Skin of body (tissue), 2 donors: Measurements from ENCODE around the gene DNAJC28. TPM values are rescaled to one million over a fixed set of nuclear protein-coding genes. Genes with fewer than 3 reads are reported as not detected.
"Not testable (repeated sequence)": the region's sequence is repeated elsewhere in the genome, so short reads cannot be mapped to it uniquely, and the experiment has no call there.

Experiments used
- DNase-seq: peaks from one replicate; lab custom pipeline; 2025; lab: John Stamatoyannopoulos, UW
- total RNA-seq: library from RNA; depleted of rRNA; stranded (reverse); fragments of >200 nt; gene quantifications from one replicate; pipeline ENCODE4 v1.2.3, GENCODE V29; 2014

Gene DNAJC28
- total RNA-seq, 1 donor from 2014 or later: 1.6 TPM

DNA sequence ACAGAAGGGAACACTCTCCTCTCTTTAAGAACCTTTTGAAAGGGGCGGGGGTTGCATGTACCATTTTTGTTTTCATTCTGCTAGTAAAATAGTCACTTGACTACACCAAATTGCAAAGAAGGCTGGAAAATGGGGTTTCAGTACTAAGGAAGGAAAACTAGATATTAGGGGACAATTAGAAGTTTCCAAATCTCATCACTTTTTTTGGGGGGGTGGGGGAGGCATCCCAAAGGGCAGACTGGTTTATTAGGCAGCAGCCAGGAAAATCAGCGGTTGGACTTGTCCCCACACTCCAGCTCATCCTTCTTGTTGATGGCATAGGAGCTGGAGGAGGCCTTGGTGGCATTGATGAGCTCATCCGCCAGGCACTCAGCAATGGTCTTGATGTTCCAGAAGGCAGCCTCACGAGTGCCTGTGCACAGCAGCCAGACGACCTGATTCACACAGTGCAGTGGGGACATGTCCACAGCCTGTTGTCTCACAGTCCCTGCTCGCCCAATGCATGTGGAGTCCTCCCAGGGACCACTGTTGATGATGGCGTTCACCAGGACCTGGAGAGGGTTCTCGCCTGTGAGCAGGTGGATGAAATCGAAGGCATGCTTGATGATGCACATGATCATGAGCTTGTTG lies 10.1 kb downstream of the DNAJC28 start:
- DNase-seq: no peak

DNA sequence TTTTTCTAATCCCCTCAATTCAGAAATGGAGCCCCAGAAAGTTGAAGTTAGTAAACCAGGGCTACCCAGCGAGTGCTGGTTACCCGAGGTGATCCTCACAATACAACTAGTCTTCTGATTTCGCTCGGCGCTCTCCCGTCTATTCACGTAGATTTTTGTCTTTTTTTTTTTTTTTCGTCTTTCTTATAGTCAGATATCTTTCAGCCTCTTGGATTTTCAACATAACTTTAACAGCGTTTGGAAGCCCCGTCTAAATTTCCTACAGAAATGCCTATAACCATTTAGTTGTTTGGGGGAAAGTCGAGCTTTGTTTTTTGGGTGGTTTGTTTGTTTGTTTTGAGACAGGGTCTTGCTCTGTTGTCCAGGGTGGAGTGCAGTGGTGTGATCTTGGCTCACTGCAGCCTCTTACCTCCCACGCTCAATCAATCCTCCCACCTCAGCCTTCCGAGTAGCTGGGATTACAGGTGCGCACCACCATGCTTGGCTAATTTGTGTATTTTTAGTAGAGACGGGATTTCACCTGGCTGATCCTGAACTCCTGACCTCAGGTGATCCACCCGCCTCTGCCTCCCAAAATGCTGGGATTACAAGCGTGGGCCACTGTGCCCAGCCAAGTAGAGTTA lies 10.9 kb downstream of the DNAJC28 start:
- DNase-seq: no peak

DNA sequence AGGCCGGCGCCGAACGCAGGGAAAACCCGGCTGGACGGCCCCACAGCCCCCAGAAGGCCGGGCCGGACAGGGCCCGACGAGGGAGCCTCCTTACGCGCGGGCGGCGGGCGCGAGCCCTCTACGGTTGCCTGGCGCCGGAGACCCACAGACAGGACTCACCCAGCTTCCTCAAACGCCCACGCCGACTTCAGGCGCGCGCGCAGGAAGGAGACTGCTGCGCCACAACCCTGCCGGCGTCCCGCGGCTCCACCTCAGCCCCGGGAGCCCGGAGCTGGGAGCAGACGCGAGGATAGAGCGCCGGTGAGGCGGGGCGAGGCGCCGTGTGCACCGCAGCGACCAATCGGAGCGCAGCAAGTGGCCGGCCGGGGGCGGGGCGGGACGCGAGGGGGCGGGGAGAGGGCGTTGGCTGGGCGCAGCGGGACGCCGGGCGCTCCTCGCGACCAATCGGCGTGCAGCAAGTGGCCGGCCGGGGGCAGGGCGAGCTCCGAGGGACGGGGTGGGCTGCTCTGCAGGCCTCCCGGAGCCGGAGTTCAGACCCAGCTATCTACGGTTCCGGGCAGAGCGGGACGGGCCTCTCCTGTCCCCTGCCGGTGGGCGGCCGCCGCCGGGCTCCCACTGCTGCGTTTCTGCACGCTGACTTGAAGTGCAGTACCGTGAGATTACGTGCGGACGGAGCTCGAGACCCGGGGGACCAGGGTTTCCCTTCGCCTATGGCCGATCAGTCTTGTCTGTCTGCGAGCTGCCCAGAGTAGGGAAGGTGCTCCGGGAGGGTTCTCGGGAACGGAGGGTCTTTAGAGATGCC lies 11.6 kb downstream of the DNAJC28 start, which contains the start of gene TMEM50B:
TSS of gene TMEM50B (minus strand) at position 296 of the 802 bp plus-strand sequence. CDS start 11,089 bp downstream, outside the sequence.
- DNase-seq: peak; percentile 96

DNA sequence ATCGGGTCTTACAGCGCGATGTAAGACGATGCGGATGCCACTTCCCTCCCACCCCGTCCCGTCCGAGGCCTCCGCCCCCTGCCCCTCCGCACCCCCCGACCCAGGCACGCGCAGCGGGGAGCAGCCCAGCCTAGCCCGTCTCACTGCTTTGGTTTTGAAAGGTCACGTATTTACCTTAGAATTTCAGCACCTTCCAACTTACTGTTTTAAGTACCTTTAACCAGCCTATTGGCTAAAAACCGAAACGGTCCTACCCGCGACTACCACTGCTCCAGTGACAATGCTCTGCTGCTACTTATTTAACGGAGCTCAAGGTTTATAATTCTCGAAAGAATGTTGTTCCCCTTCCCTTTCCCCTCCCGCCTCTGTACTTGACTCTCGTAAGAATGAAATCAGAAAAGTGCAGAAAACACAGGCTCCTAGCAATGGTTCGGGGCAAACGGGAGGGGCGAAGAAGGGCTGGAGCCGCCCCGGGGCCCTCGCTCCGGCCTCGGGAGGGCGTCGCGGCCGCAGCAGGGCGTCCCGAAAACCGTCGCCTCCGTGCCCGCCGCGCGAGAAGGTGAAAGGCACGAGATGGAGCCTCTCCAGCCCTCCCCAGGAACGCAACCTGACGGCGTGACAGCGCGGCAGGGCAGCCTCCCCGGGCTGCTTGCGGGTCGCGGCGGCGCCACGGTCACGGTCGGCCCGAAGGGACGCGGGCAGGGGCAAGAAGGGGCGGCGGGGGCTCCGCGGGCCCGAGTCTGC lies 12.4 kb downstream of the DNAJC28 start:
- peak; percentile 33 for DNase-seq

DNA sequence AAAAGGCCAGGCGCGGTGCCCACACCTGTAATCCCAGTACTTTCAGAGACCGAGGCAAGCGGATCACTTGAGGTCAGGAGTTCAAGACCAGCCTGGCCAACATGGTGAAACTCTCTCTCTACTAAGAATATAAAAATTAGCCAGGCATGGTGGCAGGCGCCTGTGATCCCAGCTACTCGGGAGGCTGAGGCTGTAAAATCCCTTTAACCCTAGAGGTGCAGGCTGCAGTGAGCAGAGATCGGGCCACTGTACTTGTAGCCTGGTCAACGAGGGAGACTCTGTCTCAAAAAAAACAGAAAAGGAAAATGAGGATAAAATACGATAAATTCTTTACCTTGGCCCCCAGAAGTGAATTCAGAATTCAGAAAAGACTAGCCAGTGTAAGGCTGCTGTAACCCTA lies 13.3 kb downstream of the DNAJC28 start:
- DNase-seq: no peak

DNA sequence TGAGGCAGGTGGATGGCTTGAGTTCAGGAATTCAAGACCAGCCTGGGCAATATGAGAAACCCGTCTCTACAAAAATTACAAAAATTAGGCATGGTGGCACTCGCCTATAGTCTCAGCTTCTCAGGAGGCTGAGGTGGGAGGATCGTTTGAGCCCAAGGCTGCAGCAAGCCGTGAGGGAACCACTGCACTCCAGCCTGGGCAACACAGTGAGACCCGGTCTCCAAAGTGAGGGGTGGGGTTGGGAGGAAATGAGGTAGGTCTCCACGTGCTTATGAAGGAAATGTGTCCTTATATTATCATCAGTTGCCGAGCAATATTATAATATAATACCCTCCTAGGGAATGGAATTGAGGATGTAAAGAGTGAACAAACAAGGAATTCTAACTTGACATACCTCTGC lies 14.4 kb downstream of the DNAJC28 start:
- DNase-seq: no peak

DNA sequence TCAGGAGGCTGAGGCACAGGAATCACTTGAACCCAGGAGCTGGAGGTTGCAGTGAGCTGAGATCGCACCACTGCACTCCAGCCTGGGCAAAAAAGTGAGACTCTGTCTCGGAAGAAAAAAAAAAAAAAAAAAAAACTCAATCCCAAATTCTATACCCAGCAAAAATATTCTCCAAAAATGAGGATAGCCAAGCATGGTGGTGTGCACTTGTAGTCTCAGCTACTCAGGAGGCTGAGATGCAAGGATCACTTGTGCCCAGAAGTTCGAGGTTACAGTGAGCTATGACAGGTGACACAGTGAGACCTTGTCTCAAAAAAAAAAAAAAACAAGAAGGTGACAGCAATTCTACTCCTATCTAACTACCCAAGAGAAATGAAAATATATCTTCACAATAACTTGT lies 18.2 kb downstream of the DNAJC28 start:
- DNase-seq: no peak

DNA sequence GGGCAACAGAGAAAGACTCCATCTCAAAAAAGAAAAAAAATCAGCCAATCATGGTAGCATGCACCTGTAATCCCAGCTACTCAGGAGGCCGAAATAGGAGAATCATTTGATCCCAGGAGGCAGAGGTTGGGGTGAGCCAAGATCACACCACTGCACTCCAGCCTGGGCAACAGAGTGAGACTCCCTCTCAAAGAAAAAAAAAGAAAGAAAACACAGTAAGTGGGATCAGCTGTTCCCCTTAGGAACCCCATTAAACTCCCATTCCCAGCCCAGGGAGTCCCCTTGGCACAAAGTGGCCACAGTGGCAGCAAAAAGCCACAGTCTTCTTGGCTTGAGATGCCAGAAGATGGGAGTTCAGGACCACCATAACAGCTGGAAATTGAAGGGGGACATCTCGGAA lies 20.8 kb downstream of the DNAJC28 start:
- DNase-seq: no peak

DNA sequence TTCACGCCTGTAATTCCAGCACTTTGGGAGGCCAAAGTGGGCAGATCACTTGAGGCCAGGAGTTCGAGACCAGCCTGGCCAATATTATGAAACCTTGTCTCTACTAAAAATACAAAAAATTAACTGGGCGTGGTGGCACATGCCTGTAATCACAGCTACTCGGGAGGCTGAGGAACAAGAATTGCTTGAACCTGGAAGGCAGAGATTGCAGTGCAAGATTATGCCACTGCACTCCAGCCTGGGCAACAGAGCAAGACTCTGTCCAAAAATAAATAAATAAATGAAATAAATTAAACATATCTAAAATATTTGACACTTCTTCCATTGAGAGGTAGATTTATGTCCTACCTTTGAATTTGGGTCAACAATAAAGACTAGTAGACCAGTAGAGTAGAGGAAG lies 22.3 kb downstream of the DNAJC28 start:
- DNase-seq: not testable (repeated sequence)

DNA sequence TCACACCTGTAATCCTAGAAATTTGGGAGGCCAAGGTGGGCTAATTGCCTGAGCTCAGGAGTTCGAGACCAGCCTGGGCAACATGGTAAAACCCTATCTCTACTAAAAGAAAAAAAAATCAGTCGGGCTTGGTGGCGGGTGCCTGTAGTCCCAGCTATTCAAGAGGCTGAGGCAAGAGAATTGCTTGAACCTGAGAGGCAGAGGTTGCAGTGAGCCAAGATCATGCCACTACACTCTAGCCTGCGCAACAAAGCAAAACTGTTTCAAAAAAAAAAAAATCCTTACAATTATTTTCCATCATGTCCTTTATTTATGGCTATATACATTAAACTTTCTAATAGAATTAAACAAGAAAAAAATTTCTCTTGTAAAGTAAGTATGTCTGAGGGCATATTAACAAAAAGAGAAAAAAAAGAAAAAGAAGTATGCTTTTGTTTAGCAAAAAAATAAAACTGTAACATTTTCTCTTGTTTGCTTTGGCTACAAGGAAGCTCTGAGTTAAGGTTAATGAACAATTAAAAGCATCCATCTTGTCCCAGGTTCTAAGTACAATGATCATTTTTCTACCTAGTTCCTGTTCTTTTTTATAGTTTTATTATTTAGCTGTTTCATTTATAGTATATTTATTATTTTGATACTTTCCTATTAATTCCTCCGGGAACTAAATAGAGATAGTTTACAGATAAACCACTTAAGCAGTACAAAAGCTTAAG lies 29.8 kb downstream of the DNAJC28 start:
- no peak for DNase-seq

DNA sequence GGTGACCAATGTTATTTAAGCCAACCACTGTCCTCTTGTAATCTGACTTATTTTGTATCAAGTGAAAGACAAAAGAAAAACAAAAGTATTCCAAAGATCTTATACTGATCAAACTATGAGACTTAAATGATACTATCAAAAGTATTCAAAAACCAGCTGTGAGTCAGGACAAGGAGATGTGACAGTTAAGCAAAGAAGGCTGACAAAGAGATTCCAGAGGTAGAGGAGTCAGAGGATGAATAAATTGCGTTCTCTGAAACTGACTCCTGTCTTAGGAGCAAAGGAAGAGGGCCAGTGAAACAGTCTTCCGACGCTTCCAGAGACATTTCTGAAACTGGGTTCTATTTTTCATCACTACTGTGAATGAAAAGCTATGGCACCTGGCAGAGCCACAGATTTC lies 32.7 kb downstream of the DNAJC28 start:
- no peak for DNase-seq

DNA sequence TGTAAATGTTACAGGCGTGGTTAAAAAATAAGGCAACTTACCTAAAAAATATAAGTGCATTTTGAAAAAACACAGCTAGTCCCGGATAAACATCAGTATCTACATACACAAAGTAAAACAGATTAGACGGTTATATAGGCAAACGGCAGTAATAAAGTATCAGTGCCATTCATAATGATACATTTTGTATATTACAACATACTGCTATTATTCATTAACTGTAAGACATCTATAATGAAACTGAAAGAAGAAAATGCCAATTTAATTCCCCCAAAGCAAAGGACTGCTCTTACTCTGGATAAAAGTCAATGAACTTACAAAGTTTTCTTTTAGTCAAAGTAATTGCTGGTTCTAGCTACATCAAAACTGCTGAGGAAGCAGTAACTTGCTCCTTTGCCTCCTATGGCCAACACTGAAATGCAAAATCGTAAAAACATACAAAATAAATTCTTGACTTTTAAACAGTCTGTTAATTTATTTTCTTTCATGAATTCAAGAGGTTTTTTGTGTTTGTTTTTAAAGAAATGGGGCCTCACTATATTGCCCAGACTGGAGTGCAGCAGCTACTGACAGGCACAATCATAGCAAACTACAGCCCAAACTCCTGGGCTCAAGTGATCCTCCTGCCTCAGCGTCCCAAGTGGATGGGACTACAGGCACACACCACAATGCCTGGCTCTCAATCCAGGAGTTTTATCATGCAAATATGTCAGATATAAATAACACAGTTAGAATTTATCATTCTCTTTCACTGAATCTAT lies 35.6 kb downstream of the DNAJC28 start:
- no peak for DNase-seq

DNA sequence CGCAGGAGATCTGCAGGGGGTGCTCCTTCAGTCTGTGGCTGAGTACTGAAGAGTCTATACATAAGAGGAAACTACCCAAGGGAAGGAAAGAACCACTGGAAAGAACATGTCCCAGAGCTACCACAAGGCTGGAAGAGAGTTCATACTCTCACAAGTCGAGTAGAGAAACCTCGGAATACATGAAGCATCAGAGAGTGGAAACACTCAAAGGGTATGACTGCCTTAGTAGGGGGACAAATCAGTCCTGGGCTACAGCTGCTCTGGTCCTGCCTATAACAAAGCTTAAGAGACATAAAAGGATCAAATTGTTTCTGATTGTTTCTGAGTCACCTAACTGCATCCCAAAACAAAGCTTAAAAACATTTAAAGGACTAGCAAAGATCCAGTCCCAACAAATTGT lies 39.2 kb downstream of the DNAJC28 start:
- no peak for DNase-seq

DNA sequence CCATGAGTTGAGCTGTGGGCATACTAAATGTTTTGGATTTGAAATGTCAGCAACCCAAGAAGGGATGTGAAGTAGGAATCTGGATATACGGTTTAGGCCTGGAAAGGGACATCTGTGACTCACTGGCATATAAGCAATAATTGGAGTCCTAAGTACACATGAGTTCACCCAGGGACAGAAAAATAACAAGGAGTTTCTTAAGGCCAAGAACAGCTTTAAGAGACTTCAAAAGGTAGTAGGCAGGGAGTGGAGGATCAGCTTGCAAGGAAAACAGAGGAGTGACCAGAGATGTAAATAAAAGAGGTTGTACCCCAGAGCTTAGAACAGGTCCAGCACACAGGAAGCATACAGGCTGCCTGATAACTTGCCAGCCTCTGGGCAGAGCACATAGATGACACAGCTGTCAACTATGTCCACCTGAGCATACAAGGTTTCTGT lies 39.9 kb downstream of the DNAJC28 start:
- DNase-seq: no peak

DNA sequence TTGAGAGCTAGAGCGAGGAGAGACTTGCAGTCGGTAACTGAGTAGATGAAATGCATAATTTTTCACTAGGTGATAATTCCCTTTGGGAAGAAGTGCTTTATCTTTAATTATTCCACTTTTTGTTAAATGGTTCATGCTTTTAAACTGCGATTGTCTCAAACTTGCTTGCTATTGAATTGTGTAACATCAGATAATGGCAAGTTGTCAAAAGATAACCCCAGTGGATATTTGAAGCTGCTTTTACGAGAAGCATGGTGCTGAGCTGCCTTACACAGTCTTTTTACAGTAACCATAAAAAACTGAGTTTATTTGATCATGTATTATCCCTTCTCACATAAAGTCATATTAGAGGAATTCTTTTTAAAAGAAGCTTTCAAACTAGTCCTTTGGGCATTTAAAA lies 41.9 kb downstream of the DNAJC28 start:
- peak; percentile 45 for DNase-seq

DNA sequence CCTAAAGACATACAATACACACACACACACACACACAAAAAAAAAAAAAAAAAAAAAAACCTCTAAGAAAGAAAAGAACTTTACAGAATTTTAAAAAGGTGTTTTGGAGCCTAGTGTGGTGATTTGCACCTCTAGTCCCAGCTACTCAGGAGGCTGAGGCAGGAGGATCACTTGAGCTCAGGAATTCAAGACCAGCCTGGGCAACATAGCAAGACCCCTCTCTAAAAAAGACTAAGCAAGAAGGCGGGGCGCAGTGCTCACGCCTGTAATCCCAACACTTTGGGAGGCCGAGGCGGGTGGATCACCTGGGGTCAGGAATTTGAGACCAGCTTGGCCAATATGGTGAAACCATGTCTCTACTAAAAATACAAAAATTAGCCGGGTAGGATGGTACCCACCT lies 44.9 kb downstream of the DNAJC28 start:
- not testable (repeated sequence) for DNase-seq

DNA sequence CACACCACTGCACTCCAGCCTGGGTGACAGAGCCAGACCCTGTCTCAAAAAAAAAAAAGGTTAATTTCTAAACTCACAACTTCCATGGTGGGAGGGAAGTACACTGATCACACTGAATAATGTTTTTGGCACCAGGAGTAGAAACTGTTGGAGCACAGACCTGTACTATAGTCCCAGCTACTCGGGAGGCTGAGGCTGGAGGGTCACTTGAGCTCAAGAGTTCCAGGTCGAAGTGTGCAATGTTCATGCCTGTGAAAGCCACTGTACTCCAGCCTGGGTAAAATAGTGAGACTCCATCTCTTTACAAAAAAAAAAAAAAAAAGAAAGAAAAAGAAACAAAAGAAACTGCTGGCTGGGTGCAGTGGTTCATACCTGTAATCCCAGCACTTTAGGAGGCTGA lies 47.0 kb downstream of the DNAJC28 start:
- DNase-seq: no peak

DNA sequence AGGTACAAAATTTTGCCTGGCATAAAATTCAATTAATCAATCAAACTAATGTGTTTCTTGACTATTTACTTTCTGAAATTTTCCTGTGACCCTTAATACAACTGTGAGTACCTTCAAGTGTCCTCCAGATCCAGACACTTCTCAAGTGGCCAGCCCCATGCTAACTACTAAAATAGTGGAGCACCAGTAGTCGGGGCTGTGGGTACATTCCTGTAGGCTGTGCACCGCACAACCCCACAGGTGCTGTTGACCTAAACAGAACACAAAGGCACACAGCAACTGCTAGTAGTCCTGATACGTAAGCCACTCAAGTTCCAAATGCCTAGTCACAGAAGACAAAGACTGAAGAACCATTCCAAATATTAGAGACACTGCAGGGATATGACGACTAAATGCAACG lies 48.3 kb downstream of the DNAJC28 start:
- DNase-seq: no peak

DNA sequence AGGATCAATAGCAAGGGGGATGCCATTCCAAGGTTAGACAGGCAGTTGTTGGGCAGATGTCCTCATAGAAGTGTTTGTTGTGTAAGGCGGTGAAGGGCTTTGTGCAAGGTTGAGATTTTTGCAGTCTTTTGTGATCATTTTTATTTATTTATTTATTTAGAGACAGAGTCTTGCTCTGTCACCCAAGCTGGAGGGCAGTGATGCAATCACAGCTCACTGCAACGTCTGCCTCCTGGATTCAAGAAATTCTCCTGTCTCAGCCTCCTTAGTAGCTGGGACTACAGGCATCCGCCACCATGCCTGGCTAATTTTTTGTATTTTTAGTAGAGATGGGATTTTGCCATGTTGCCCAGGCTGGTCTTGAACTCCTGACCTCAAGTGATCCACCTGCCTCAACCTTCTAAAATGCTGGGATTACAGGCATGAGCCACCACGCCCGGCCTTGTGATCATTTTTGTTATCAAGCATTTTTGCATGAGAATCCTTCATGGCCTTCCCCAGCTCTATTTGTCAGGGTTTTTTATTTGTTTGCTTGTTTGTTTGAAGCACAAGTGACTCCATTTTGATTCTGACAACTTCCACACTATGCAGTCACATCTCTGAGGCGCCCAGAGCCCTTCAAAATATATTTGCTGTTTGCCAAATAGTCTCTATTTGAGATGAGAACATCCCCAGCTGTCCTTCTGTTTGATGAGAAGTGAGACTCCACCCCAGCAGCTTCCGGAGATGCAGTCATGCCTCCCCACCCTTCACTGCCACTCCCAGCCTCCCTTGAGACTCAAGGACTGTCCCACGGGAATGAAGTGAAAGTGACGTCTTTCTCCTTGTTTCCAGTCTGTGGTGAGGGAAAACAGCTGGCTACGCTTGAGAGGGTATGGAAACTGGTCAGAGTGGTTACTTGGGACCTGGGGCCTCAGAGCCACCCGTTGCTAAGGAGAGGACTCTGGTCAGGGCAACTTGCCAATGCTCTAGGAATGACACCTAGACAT lies 49.7 kb downstream of the DNAJC28 start:
- no peak for DNase-seq
